Breast epithelium (tissue), 4 donors: ENCODE measurements around the gene PMPCA. TPM values are rescaled to one million over a fixed set of nuclear protein-coding genes. Genes with fewer than 3 reads are reported as not detected.

Experiments
- DNase-seq, 2 donors: peaks; one replicate each; pipeline ENCODE4 v3.0.0-alpha.2; 2019; ENCODE audit warnings: low spot score in 2 of 2
- H3K27ac ChIP-seq, 2 donors: fragments of 200-600 bp; sonication (generic) in 1 of 2; one replicate each; pipeline ENCODE4 v1.5.1; 2016 to 2019; ENCODE audit warnings: mild to moderate bottlenecking in 1 of 2
- H3K27me3 ChIP-seq, 2 donors: fragments of 200-600 bp; sonication (generic) in 1 of 2; one replicate each; pipeline versions ENCODE4 v1.5.1 to v1.6.0; 2017 to 2019; ENCODE audit warnings: control low read depth in 1 of 2, mild to moderate bottlenecking in 1 of 2
- H3K36me3 ChIP-seq: fragments of 200-600 bp; one replicate; pipeline ENCODE4 v1.5.1; 2019
- H3K4me1 ChIP-seq, 2 donors: fragments of 200-600 bp; sonication (generic); one replicate each; pipeline ENCODE4 v1.5.1; 2016 to 2019; ENCODE audit warnings: control low read depth in 1 of 2
- H3K4me3 ChIP-seq, 3 donors: fragments of 200-600 bp; sonication (generic); 1 replicate in 2 of 3; 2 replicates in 1 of 3; pipeline ENCODE4 v1.5.1; 2016 to 2019; ENCODE audit warnings: mild to moderate bottlenecking in 3 of 3, moderate library complexity in 2 of 3
- H3K9me3 ChIP-seq, 2 donors: fragments of 200-600 bp; sonication (generic) in 1 of 2; one replicate each; pipeline ENCODE4 v1.5.1; 2016 to 2019; ENCODE audit warnings: control low read depth in 1 of 2
- POLR2A ChIP-seq: fragments of 450-650 bp; IDR thresholded peaks from one replicate; pipeline ENCODE4 v1.6.1; 2016; ENCODE audit warnings: antibody characterized with exemption, mild to moderate bottlenecking, moderate library complexity
- POLR2AphosphoS5 ChIP-seq, 3 donors: sonication (generic); formaldehyde crosslinking; IDR thresholded peaks; one replicate each; pipeline ENCODE4 v1.6.1; 2017; ENCODE audit warnings: antibody characterized with exemption in 3 of 3
- intact Hi-C: fragments of 100-400 bp; cut with DNase I; formaldehyde crosslinking; loops from one replicate; pipeline ENCODE4 v1.15.1; 2023; ENCODE audit warnings: low total_unique reads
- total RNA-seq, 3 donors: library from RNA; depleted of rRNA; stranded (reverse); fragments of >200 nt; gene quantifications; one replicate each; pipeline ENCODE4 v1.1.0, GENCODE V29; 2016
- TF ChIP-seq, protein P1 (sequence below), 3 donors: fragments of 450-650 bp; IDR thresholded peaks; one replicate each; pipeline ENCODE4 v1.5.1; 2016 to 2017; ENCODE audit warnings: antibody characterized with exemption in 3 of 3, mild to moderate bottlenecking in 3 of 3, moderate library complexity in 3 of 3

The PMPCA gene
- total RNA-seq, 3 donors from 2014 or later = 31.4 to 37.0 (median 35.1) TPM

DNA sequence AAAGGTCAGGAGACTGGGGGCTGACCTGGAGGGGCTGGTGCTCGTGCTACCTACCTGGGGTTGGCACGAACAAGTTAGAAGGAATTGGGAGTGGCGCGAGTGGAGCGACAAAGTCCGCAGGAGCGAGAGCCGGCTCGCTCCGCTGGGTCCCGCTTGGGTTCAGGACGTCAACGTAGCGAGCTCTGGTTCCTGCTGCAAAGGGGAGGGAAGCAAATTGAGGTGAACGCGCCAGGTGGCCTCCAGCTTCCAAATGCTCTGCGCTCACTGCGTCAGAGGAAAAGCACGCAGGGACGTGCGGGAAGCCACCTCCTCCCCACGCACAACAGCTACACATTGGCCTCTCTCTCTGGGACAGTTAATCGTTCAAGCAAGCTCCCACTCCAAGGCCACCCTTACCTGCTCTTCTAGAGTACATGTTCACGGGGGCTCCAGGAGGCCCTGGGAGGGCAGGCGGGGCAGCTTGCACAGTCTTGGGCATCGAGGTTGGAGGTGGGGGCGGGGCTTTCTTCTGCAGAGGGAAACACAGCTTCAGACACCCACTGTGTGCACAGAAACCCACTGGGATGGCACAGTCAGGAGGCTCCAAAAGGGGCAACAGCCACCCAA is 36.8 kb downstream of the PMPCA start:
- Histone ChIP-seq H3K27ac (no peak overlapping the region), H3K9me3 (no peaks in the 10 kb centered on the region), H3K4me3 (no peak overlapping the region), H3K27me3 (no peaks in the 10 kb centered on the region), H3K36me3 (peaks cover 23% of the 10 kb centered on the region), H3K4me1 (no peaks in the 10 kb centered on the region)
- intact Hi-C loops = no loop called here
- TF ChIP-seq, protein P1, sequence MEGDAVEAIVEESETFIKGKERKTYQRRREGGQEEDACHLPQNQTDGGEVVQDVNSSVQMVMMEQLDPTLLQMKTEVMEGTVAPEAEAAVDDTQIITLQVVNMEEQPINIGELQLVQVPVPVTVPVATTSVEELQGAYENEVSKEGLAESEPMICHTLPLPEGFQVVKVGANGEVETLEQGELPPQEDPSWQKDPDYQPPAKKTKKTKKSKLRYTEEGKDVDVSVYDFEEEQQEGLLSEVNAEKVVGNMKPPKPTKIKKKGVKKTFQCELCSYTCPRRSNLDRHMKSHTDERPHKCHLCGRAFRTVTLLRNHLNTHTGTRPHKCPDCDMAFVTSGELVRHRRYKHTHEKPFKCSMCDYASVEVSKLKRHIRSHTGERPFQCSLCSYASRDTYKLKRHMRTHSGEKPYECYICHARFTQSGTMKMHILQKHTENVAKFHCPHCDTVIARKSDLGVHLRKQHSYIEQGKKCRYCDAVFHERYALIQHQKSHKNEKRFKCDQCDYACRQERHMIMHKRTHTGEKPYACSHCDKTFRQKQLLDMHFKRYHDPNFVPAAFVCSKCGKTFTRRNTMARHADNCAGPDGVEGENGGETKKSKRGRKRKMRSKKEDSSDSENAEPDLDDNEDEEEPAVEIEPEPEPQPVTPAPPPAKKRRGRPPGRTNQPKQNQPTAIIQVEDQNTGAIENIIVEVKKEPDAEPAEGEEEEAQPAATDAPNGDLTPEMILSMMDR (IDR thresholded peaks at IDR 0.05) = no peak
- TF ChIP-seq POLR2A = no peak
- no peak for TF ChIP-seq POLR2AphosphoS5 (IDR thresholded peaks at IDR 0.05)
- no peak for DNase-seq

DNA sequence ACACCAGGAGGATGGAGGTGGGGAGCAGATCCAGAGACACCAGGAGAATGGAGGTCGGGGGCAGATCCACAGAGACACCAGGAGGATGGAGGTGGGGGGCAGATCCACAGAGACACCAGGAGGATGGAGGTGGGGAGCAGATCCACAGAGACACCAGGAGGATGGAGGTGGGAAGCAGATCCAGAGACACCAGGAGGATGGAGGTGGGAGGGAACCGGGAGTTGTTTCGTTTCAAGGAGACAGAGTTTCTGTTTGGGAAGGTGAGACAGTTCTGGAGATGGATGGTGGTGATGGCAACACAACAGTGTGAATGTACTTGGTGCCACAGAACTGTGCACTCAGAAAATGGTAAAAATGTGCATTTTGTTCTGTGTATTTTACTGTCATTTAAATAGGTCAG is 38.2 kb downstream of the PMPCA start:
- no peak for DNase-seq
- no peak for TF ChIP-seq POLR2A
- TF ChIP-seq, protein P1 (IDR thresholded peaks at IDR 0.05) = no peak
- no peak for TF ChIP-seq POLR2AphosphoS5 (IDR thresholded peaks at IDR 0.05)
- Histone ChIP-seq H3K27me3 (no peaks in the 10 kb centered on the region), H3K9me3 (no peaks in the 10 kb centered on the region), H3K36me3 (peaks cover 23% of the 10 kb centered on the region), H3K4me3 (no peak overlapping the region), H3K4me1 (no peaks in the 10 kb centered on the region), H3K27ac (no peak overlapping the region)
- intact Hi-C loops = no loop called here

DNA sequence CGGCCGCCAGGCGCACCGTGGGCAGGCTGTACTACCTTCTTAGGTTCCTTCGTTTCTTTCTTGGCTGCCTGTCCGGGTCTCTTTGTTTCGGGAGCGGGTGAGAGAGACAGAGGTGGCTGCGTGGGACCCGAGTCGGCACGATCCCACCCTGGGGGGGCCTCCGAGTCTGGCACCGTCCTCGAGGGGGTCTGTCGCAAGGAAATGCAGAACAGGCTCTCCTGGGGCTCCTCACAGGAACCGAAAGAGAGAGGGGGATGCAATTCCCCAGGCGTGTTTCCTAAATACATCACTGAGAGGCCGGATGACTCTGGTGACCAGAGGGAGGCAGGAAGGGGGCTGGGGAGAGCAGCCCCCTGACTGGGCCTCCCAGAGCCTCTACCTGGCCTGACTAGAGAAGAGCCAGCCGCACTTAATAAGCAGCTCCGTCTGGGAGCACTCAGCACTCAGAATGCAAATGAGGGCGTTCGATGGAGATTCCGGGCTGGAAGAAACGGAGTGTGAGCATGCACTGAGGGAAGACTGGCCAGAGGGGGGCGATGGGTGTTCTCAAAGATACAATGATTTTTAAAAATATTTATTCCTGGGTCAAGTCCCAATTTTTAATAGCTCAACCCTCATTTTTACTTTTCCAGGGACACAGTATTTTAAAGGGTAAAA is 40.9 kb downstream of the PMPCA start:
- Histone ChIP-seq H3K4me1 (no peaks in the 10 kb centered on the region), H3K27ac (no peak overlapping the region), H3K9me3 (no peaks in the 10 kb centered on the region), H3K36me3 (peaks cover 25% of the 10 kb centered on the region), H3K27me3 (no peaks in the 10 kb centered on the region), H3K4me3 (no peak overlapping the region)
- intact Hi-C loops = no loop called here
- no peak for TF ChIP-seq POLR2AphosphoS5 (IDR thresholded peaks at IDR 0.05)
- TF ChIP-seq POLR2A = no peak
- TF ChIP-seq, protein P1 (IDR thresholded peaks at IDR 0.05) = no peak
- no peak for DNase-seq

DNA sequence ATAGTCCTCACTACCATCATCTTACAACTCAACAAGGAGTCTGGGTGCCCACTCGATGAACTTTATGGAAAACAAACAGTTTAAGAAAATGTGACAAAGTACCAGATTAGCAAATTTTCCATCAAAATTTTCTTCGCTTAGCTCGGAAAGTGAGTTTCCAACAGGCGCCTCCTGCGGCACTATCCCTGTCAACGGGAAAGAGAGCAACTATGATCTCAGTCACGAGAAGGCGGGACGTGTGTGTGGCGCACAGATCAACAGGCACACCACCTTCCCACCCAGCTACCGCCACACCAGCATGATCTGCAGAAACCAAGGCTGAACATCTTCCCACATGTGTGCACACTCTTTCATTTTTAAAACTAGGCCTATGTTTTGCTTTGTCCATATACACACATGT is 42.9 kb downstream of the PMPCA start:
- Histone ChIP-seq H3K4me3 (no peak overlapping the region), H3K36me3 (peaks cover 14% of the 10 kb centered on the region), H3K27ac (no peak overlapping the region), H3K9me3 (no peaks in the 10 kb centered on the region), H3K27me3 (no peaks in the 10 kb centered on the region), H3K4me1 (no peaks in the 10 kb centered on the region)
- intact Hi-C loops = no loop called here
- no peak for DNase-seq
- TF ChIP-seq, protein P1 (IDR thresholded peaks at IDR 0.05) = no peak
- TF ChIP-seq POLR2AphosphoS5 (IDR thresholded peaks at IDR 0.05) (no peak), POLR2A (no peak)

DNA sequence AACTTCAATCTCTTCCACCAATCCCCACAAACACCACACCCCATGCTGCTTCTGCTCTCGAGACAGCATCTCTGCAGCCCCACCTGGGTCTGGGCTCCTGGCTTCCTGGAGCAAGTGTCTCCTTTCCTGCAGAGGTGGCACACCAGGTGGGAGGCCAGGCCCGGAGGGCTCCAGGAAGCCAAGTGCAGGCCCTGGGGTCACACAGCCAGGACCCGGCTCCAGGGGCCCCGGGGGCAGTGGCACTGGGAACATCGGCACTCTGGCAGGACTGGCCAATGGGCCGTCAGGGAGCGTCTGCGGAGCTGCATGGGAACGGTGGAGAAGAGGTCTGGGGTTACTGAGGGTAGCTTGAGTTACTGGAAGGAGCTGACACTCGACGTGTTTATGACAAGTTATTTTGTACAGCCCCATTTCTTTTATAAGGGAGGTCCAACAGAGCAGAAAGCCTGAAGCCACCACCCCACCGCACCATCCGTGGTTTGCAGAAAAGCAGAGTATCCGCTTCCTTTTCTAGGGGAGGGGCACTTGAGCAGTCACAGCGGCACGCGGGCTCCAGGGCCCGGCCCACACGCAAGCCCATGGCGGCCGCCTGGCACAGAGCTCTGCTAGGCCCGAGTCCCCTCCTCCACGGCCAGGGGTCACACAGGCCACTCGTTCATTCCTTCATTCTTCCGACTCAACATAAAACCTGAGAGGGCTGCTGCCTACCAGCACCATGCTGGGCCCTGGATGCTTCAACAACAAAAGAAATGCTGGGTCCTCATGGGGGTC is 43.8 kb downstream of the PMPCA start:
- Histone ChIP-seq H3K4me3 (no peak overlapping the region), H3K4me1 (no peaks in the 10 kb centered on the region), H3K36me3 (peaks cover 19% of the 10 kb centered on the region), H3K27ac (no peak overlapping the region), H3K27me3 (no peaks in the 10 kb centered on the region), H3K9me3 (no peaks in the 10 kb centered on the region)
- TF ChIP-seq POLR2A (no peak), POLR2AphosphoS5 (IDR thresholded peaks at IDR 0.05) (no peak)
- TF ChIP-seq, protein P1 (IDR thresholded peaks at IDR 0.05) = no peak
- no peak for DNase-seq
- intact Hi-C loops = no loop called here
